ENCODE data around the gene REST.

Gene REST

GRCh38 chr4:56941403-56941802 is 33.7 kb downstream of the REST start:
- Mint-ChIP-seq H3K4me1 (peaks cover 7% of the 10 kb centered on the region), H3K9me3 (no peaks in the 10 kb centered on the region), H3K36me3 (peaks cover 9% of the 10 kb centered on the region), H3K27me3 (no peaks in the 10 kb centered on the region), H3K27ac (no peak overlapping the region), H3K4me3 (no peak overlapping the region)

GRCh38 chr4:56953680-56954520 is 46.2 kb downstream of the REST start:
- no peaks in the 10 kb centered on the region for H3K27me3 Mint-ChIP-seq
- H3K27ac Mint-ChIP-seq, result no peak overlapping the region
- H3K9me3 Mint-ChIP-seq, result no peaks in the 10 kb centered on the region
- no peaks in the 10 kb centered on the region for H3K36me3 Mint-ChIP-seq
- no peak overlapping the region for H3K4me3 Mint-ChIP-seq
- no peaks in the 10 kb centered on the region for H3K4me1 Mint-ChIP-seq

GRCh38 chr4:56958111-56958517 is 50.4 kb downstream of the REST start:
- peaks cover 6% of the 10 kb centered on the region for H3K36me3 Mint-ChIP-seq
- no peak overlapping the region for H3K4me3 Mint-ChIP-seq
- H3K9me3 Mint-ChIP-seq, result no peaks in the 10 kb centered on the region
- no peak overlapping the region for H3K27ac Mint-ChIP-seq
- H3K4me1 Mint-ChIP-seq, result no peaks in the 10 kb centered on the region
- no peaks in the 10 kb centered on the region for H3K27me3 Mint-ChIP-seq

GRCh38 chr4:56959100-56959499 is 51.4 kb downstream of the REST start:
- Mint-ChIP-seq H3K27ac (no peak overlapping the region), H3K27me3 (no peaks in the 10 kb centered on the region), H3K36me3 (peaks cover 8% of the 10 kb centered on the region), H3K4me3 (no peak overlapping the region), H3K4me1 (no peaks in the 10 kb centered on the region), H3K9me3 (no peaks in the 10 kb centered on the region)

- no peak overlapping the region for H3K27ac Mint-ChIP-seq
- no peaks in the 10 kb centered on the region for H3K27me3 Mint-ChIP-seq
- H3K9me3 Mint-ChIP-seq, result no peaks in the 10 kb centered on the region
- no peak overlapping the region for H3K4me3 Mint-ChIP-seq
- peaks cover 8% of the 10 kb centered on the region for H3K36me3 Mint-ChIP-seq
- H3K4me1 Mint-ChIP-seq, result no peaks in the 10 kb centered on the region
These were observed 53.4 kb downstream of the REST start for GRCh38 chr4:56961107-56961500.

GRCh38 chr4:56971383-56971782 is 63.7 kb downstream of the REST start:
- Mint-ChIP-seq H3K4me3 (no peak overlapping the region), H3K9me3 (peaks cover 5% of the 10 kb centered on the region), H3K4me1 (peaks cover 38% of the 10 kb centered on the region), H3K36me3 (peaks cover 29% of the 10 kb centered on the region), H3K27ac (peak overlapping the region; percentile 37), H3K27me3 (no peaks in the 10 kb centered on the region)

- Mint-ChIP-seq H3K9me3 (peaks cover 5% of the 10 kb centered on the region), H3K4me1 (peaks cover 40% of the 10 kb centered on the region), H3K4me3 (peak overlapping the region; percentile 41), H3K27me3 (no peaks in the 10 kb centered on the region), H3K36me3 (peaks cover 26% of the 10 kb centered on the region), H3K27ac (peak overlapping the region; percentile 71)
These were observed 64.7 kb downstream of the REST start for GRCh38 chr4:56972389-56972788.

- peaks cover 40% of the 10 kb centered on the region for H3K4me1 Mint-ChIP-seq
- peaks cover 26% of the 10 kb centered on the region for H3K36me3 Mint-ChIP-seq
- peak overlapping the region; percentile 71 for H3K27ac Mint-ChIP-seq
- H3K4me3 Mint-ChIP-seq, result peak overlapping the region; percentile 15
- H3K27me3 Mint-ChIP-seq, result no peaks in the 10 kb centered on the region
- H3K9me3 Mint-ChIP-seq, result peaks cover 5% of the 10 kb centered on the region
These were observed 65.1 kb downstream of the REST start for GRCh38 chr4:56972809-56973208.

GRCh38 chr4:56973336-56973735 is 65.6 kb downstream of the REST start:
- Mint-ChIP-seq H3K9me3 (peaks cover 5% of the 10 kb centered on the region), H3K27me3 (no peaks in the 10 kb centered on the region), H3K27ac (peak overlapping the region; percentile 8), H3K36me3 (peaks cover 26% of the 10 kb centered on the region), H3K4me1 (peaks cover 40% of the 10 kb centered on the region), H3K4me3 (peak overlapping the region; percentile 15)

- H3K4me1 Mint-ChIP-seq, result peaks cover 48% of the 10 kb centered on the region
- H3K27ac Mint-ChIP-seq, result peak overlapping the region; percentile 84
- no peaks in the 10 kb centered on the region for H3K27me3 Mint-ChIP-seq
- peaks cover 24% of the 10 kb centered on the region for H3K36me3 Mint-ChIP-seq
- peak overlapping the region; percentile 100 for H3K4me3 Mint-ChIP-seq
- peaks cover 5% of the 10 kb centered on the region for H3K9me3 Mint-ChIP-seq
These were observed 68.7 kb downstream of the REST start for GRCh38 chr4:56976283-56976836.

GRCh38 chr4:56976837-56977320 is 69.2 kb downstream of the REST start:
- peaks cover 26% of the 10 kb centered on the region for H3K36me3 Mint-ChIP-seq

GRCh38 chr4:56977321-56978012 is 69.8 kb downstream of the REST start, which contains the start of gene NOA1:
TSS of gene NOA1 (minus strand) at chr4:56977606. CDS start at chr4:56977585, 21 bp downstream.
- H3K9me3 Mint-ChIP-seq, result peaks cover 5% of the 10 kb centered on the region
- H3K4me1 Mint-ChIP-seq, result peaks cover 49% of the 10 kb centered on the region
- H3K27ac Mint-ChIP-seq, result peak within 1 kb of the TSS; percentile 98
- peaks cover 21% of the 10 kb centered on the region for H3K36me3 Mint-ChIP-seq
- no peaks in the 10 kb centered on the region for H3K27me3 Mint-ChIP-seq
- H3K4me3 Mint-ChIP-seq, result peak within 1 kb of the TSS; percentile 100

More at GRCh38 chr4:56976837-56977320, 69.2 kb downstream of the REST start:
- peaks cover 50% of the 10 kb centered on the region for H3K4me1 Mint-ChIP-seq
- H3K27me3 Mint-ChIP-seq, result no peaks in the 10 kb centered on the region
- peak overlapping the region; percentile 98 for H3K27ac Mint-ChIP-seq
- H3K4me3 Mint-ChIP-seq, result peak overlapping the region; percentile 100
- peaks cover 5% of the 10 kb centered on the region for H3K9me3 Mint-ChIP-seq

GRCh38 chr4:56978750-56979303 is 71.1 kb downstream of the REST start, which contains the start of gene POLR2B:
TSS of gene POLR2B (plus strand) at chr4:56978896. CDS start at chr4:56978986, 90 bp downstream.
- H3K4me1 Mint-ChIP-seq, result peaks cover 43% of the 10 kb centered on the region
- peak within 1 kb of the TSS; percentile 100 for H3K4me3 Mint-ChIP-seq
- peak within 1 kb of the TSS; percentile 98 for H3K27ac Mint-ChIP-seq
- peaks cover 2% of the 10 kb centered on the region for H3K9me3 Mint-ChIP-seq
- H3K27me3 Mint-ChIP-seq, result no peaks in the 10 kb centered on the region
- H3K36me3 Mint-ChIP-seq, result peaks cover 10% of the 10 kb centered on the region

GRCh38 chr4:56979421-56980072 is 71.8 kb downstream of the REST start:
- H3K4me1 Mint-ChIP-seq, result peaks cover 47% of the 10 kb centered on the region
- no peaks in the 10 kb centered on the region for H3K27me3 Mint-ChIP-seq
- H3K9me3 Mint-ChIP-seq, result no peaks in the 10 kb centered on the region
- H3K4me3 Mint-ChIP-seq, result peak overlapping the region; percentile 100
- peaks cover 7% of the 10 kb centered on the region for H3K36me3 Mint-ChIP-seq
- H3K27ac Mint-ChIP-seq, result peak overlapping the region; percentile 98

GRCh38 chr4:56981795-56982201 is 74.1 kb downstream of the REST start:
- H3K27ac Mint-ChIP-seq, result peak overlapping the region; percentile 76
- H3K27me3 Mint-ChIP-seq, result no peaks in the 10 kb centered on the region
- H3K36me3 Mint-ChIP-seq, result peaks cover 7% of the 10 kb centered on the region
- no peaks in the 10 kb centered on the region for H3K9me3 Mint-ChIP-seq
- peaks cover 53% of the 10 kb centered on the region for H3K4me1 Mint-ChIP-seq
- peak overlapping the region; percentile 100 for H3K4me3 Mint-ChIP-seq
